Ishikawa (cell line): ENCODE measurements around the gene ARID5B.

Experiments used
- CEBPB ChIP-seq: IDR thresholded peaks from 2 replicates; pipeline ENCODE4 v1.6.1; 2012
- CREB1 ChIP-seq: IDR thresholded peaks from 2 replicates; pipeline ENCODE4 v1.6.1; 2012; ENCODE audit warnings: low read depth
- NFIC ChIP-seq: IDR thresholded peaks from 2 replicates; pipeline ENCODE4 v1.6.1; 2012
- TAF1 ChIP-seq: IDR thresholded peaks from 2 replicates; pipeline ENCODE4 v1.6.1; 2012; ENCODE audit warnings: low read depth, mild to moderate bottlenecking
- TEAD4 ChIP-seq: IDR thresholded peaks from 2 replicates; pipeline ENCODE4 v1.6.1; 2012
- YY1 ChIP-seq: IDR thresholded peaks from 2 replicates; pipeline ENCODE4 v1.6.1; 2012; ENCODE audit warnings: low read depth
- TF ChIP-seq, protein P1 (sequence below): IDR thresholded peaks from 2 replicates; pipeline ENCODE4 v1.6.1; 2012
- TF ChIP-seq, protein P2 (sequence below): IDR thresholded peaks from 2 replicates; pipeline ENCODE4 v1.6.1; 2012; ENCODE audit warnings: low read depth, mild to moderate bottlenecking

DNA sequence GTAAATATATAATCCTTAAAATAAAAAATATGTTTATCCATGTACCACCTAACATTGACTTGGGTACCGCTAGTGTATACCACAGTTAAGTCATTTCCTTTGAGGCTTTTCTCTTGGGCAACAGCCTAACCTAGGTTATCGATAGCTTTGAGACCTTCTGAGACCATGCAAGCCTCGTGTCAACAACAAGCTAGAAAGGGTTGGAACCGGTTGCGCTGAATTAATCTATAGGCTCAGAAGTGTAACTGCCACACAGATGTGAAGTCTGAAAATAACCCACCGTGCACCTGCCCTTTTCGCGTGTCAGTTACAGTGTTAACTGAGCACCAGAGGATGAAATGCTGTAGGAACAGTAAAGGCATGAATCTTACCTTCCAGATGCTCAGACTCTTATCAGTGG is 59.8 kb downstream of the ARID5B start:
- TF ChIP-seq, protein P1, sequence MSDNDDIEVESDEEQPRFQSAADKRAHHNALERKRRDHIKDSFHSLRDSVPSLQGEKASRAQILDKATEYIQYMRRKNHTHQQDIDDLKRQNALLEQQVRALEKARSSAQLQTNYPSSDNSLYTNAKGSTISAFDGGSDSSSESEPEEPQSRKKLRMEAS, result no peak
- TF ChIP-seq TAF1, result no peak
- TF ChIP-seq CEBPB, result no peak
- no peak for TF ChIP-seq TEAD4
- TF ChIP-seq YY1, result no peak
- TF ChIP-seq, protein P2, sequence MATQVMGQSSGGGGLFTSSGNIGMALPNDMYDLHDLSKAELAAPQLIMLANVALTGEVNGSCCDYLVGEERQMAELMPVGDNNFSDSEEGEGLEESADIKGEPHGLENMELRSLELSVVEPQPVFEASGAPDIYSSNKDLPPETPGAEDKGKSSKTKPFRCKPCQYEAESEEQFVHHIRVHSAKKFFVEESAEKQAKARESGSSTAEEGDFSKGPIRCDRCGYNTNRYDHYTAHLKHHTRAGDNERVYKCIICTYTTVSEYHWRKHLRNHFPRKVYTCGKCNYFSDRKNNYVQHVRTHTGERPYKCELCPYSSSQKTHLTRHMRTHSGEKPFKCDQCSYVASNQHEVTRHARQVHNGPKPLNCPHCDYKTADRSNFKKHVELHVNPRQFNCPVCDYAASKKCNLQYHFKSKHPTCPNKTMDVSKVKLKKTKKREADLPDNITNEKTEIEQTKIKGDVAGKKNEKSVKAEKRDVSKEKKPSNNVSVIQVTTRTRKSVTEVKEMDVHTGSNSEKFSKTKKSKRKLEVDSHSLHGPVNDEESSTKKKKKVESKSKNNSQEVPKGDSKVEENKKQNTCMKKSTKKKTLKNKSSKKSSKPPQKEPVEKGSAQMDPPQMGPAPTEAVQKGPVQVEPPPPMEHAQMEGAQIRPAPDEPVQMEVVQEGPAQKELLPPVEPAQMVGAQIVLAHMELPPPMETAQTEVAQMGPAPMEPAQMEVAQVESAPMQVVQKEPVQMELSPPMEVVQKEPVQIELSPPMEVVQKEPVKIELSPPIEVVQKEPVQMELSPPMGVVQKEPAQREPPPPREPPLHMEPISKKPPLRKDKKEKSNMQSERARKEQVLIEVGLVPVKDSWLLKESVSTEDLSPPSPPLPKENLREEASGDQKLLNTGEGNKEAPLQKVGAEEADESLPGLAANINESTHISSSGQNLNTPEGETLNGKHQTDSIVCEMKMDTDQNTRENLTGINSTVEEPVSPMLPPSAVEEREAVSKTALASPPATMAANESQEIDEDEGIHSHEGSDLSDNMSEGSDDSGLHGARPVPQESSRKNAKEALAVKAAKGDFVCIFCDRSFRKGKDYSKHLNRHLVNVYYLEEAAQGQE, result no peak
- TF ChIP-seq NFIC, result no peak
- TF ChIP-seq CREB1, result no peak
